ENCODE data around the gene FBRSL1.

DNA sequence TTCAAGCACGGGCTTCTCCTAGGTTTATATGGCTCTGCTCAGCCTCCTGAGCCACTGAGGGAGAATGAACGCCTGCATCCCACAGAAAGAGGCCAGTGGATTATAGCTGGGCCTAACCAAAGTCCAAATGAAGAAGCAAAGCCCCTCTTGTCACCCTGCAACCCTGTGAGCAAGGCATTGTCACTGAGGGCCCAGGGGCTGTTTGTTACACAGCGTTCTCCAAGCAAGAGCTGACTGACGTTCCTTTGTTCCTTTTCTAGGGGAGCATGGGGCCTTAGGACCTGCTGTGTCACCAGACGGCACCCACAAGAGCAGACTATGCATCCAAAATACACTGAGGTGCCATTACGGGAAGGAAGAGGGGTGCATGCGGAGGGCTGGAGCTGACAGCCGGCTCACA, 4.3 kb upstream of the FBRSL1 start:
- TF ChIP-seq, protein P1, sequence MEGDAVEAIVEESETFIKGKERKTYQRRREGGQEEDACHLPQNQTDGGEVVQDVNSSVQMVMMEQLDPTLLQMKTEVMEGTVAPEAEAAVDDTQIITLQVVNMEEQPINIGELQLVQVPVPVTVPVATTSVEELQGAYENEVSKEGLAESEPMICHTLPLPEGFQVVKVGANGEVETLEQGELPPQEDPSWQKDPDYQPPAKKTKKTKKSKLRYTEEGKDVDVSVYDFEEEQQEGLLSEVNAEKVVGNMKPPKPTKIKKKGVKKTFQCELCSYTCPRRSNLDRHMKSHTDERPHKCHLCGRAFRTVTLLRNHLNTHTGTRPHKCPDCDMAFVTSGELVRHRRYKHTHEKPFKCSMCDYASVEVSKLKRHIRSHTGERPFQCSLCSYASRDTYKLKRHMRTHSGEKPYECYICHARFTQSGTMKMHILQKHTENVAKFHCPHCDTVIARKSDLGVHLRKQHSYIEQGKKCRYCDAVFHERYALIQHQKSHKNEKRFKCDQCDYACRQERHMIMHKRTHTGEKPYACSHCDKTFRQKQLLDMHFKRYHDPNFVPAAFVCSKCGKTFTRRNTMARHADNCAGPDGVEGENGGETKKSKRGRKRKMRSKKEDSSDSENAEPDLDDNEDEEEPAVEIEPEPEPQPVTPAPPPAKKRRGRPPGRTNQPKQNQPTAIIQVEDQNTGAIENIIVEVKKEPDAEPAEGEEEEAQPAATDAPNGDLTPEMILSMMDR (IDR thresholded peaks at IDR 0.05), result no peak
- TF ChIP-seq POLR2A (IDR thresholded peaks at IDR 0.05), result no peak
